Small intestine (tissue), 7 donors: ENCODE results near the gene B4GALNT2. TPM values are rescaled to one million over a fixed set of nuclear protein-coding genes. Genes with fewer than 3 reads are reported as not detected.
A peak's percentile ranks its signal among the peaks of the same experiment; 100 is the strongest.

ENCODE experiments used
- DNase-seq, 2 donors: peaks; one replicate each; pipeline versions ENCODE4 v3.0.0 to v3.0.0-alpha.2; 2013
- FAIRE-seq: peaks from 2 replicates; lab custom pipeline; 2012; peaks lifted over from hg19 to GRCh38; lab: Jason Lieb, UNC
- H3K27ac ChIP-seq, 3 donors: one replicate each; pipeline ENCODE4 v1.5.1; 2013; ENCODE audit warnings: low read length in 2 of 3, mild to moderate bottlenecking in 2 of 3, control low read depth in 1 of 3, inconsistent platforms in 1 of 3, low read depth in 1 of 3, moderate library complexity in 1 of 3
- H3K27me3 ChIP-seq, 3 donors: one replicate each; pipeline ENCODE4 v1.6.1; 2013; ENCODE audit warnings: low read length in 3 of 3, inconsistent platforms in 1 of 3; ENCODE audit not compliant: control insufficient read depth in 3 of 3, insufficient read depth in 3 of 3
- H3K36me3 ChIP-seq, 3 donors: one replicate each; pipeline ENCODE4 v1.6.1; 2013; ENCODE audit warnings: low read length in 3 of 3, inconsistent platforms in 1 of 3, low read depth in 1 of 3, mild to moderate bottlenecking in 1 of 3, moderate library complexity in 1 of 3; ENCODE audit not compliant: control insufficient read depth in 3 of 3, insufficient read depth in 2 of 3
- H3K4me1 ChIP-seq, 3 donors: one replicate each; pipeline ENCODE4 v1.6.1; 2013; ENCODE audit warnings: low read length in 2 of 3, inconsistent platforms in 1 of 3, low read depth in 1 of 3, mild to moderate bottlenecking in 1 of 3, moderate library complexity in 1 of 3; ENCODE audit not compliant: control insufficient read depth in 3 of 3, insufficient read depth in 2 of 3
- H3K4me3 ChIP-seq, 3 donors: one replicate each; pipeline ENCODE4 v1.5.1; 2013; ENCODE audit warnings: low read length in 3 of 3, control low read depth in 1 of 3, inconsistent platforms in 1 of 3, low read depth in 1 of 3, mild to moderate bottlenecking in 1 of 3, moderate library complexity in 1 of 3
- H3K9me3 ChIP-seq, 2 donors: one replicate each; pipeline ENCODE4 v1.6.1; 2013; ENCODE audit warnings: low read depth in 1 of 2, low read length in 1 of 2; ENCODE audit not compliant: control insufficient read depth in 2 of 2, insufficient read depth in 1 of 2
- WGBS, 3 donors: extraction: QIAGEN DNeasy Blood & Tissue Kit; methylation state at CpG; one replicate each; pipeline ENCODE4 v1.1.7; 2013; 5-methylcytosine and 5-hydroxymethylcytosine counted together
- polyA plus RNA-seq, 4 donors: library from polyadenylated mRNA; stranded (reverse) in 3 of 4; unstranded in 1 of 4; fragments of 200-250 nt in 3 of 4; fragments of 120-200 nt in 1 of 4; gene quantifications; one replicate each; pipeline versions ENCODE4 v1.2.1 to v1.2.3, GENCODE V29; 2013
- donor health status: healthy with polysubstance abuse.
- donor health status: control.
- donor health status: control.
- donor health status: Bipolar disorder and iron deficiency.
- donor health status: healthy.

The B4GALNT2 gene
- polyA plus RNA-seq, 4 donors = 0.13 to 3.2 (median 0.72) TPM

- Histone ChIP-seq H3K27ac (no peak overlapping the region), H3K9me3 (no peaks in the 10 kb centered on the region), H3K27me3 (peaks cover 0 to 3% (median 0%) of the 10 kb centered on the region in 3 donors), H3K4me1 (peaks cover 0 to 9% (median 0%) of the 10 kb centered on the region in 3 donors), H3K4me3 (no peak overlapping the region), H3K36me3 (no peaks in the 10 kb centered on the region)
- DNase-seq = no peak
- no peak for FAIRE-seq
- WGBS, 3 donors = 79 to 81% (median 81%) methylated on average over 4 of the region's 4 CpGs
Observed at GRCh38 chr17:49111934-49112333, 20.6 kb upstream of the B4GALNT2 start.

GRCh38 chr17:49112936-49113335 is 19.6 kb upstream of the B4GALNT2 start:
- 59 to 97% (median 88%) methylated on average over 1 of the region's 1 CpG for WGBS, 3 donors
- peaks cover 0 to 12% (median 3%) of the 10 kb centered on the region in 3 donors for H3K4me1 ChIP-seq
- H3K36me3 ChIP-seq = no peaks in the 10 kb centered on the region
- H3K9me3 ChIP-seq = no peaks in the 10 kb centered on the region
- peaks cover 0 to 3% (median 0%) of the 10 kb centered on the region in 3 donors for H3K27me3 ChIP-seq
- H3K27ac ChIP-seq = no peak overlapping the region
- no peak overlapping the region for H3K4me3 ChIP-seq
- DNase-seq (no peak), FAIRE-seq (no peak)

- no peaks in the 10 kb centered on the region for H3K9me3 ChIP-seq
- no peak for FAIRE-seq
Observed at GRCh38 chr17:49114703-49115102, 17.9 kb upstream of the B4GALNT2 start.

GRCh38 chr17:49117587-49118230 is 14.9 kb upstream of the B4GALNT2 start:
- DNase-seq = peak; percentile 63 to 86
- Histone ChIP-seq H3K27ac (peak overlapping the region in 2 of 3 donors; percentile 10 to 58), H3K36me3 (no peaks in the 10 kb centered on the region), H3K4me1 (peaks cover 0 to 10% (median 5%) of the 10 kb centered on the region in 3 donors), H3K4me3 (no peak overlapping the region), H3K9me3 (peaks cover 0 to 6% of the 10 kb centered on the region in 2 donors), H3K27me3 (peaks cover 0 to 4% (median 0%) of the 10 kb centered on the region in 3 donors)
- WGBS, 3 donors = 54 to 72% (median 57%) methylated on average over 2 of the region's 2 CpGs
- FAIRE-seq = no peak

More at GRCh38 chr17:49114703-49115102, 17.9 kb upstream of the B4GALNT2 start:
- Histone ChIP-seq H3K27me3 (peaks cover 0 to 3% (median 0%) of the 10 kb centered on the region in 3 donors), H3K36me3 (no peaks in the 10 kb centered on the region), H3K4me1 (peaks cover 0 to 10% (median 3%) of the 10 kb centered on the region in 3 donors), H3K4me3 (no peak overlapping the region), H3K27ac (no peak overlapping the region)
- DNase-seq = no peak
- 84 to 92% (median 86%) methylated on average over 1 of the region's 1 CpG for WGBS, 3 donors

GRCh38 chr17:49120166-49120565 is 12.4 kb upstream of the B4GALNT2 start:
- FAIRE-seq (no peak), DNase-seq (peak in 1 of 2 donors; percentile 74)
- H3K27ac ChIP-seq = no peak overlapping the region
- peaks cover 0 to 4% (median 0%) of the 10 kb centered on the region in 3 donors for H3K27me3 ChIP-seq
- peaks cover 0 to 6% of the 10 kb centered on the region in 2 donors for H3K9me3 ChIP-seq
- no peaks in the 10 kb centered on the region for H3K36me3 ChIP-seq
- H3K4me1 ChIP-seq = peaks cover 0 to 11% (median 5%) of the 10 kb centered on the region in 3 donors
- 19 to 59% (median 33%) methylated on average over 3 of the region's 3 CpGs for WGBS, 3 donors
- no peak overlapping the region for H3K4me3 ChIP-seq

GRCh38 chr17:49121696-49122292 is 10.8 kb upstream of the B4GALNT2 start:
- Histone ChIP-seq H3K36me3 (no peaks in the 10 kb centered on the region), H3K4me3 (no peak overlapping the region), H3K4me1 (peaks cover 0 to 14% (median 5%) of the 10 kb centered on the region in 3 donors), H3K27ac (no peak overlapping the region), H3K27me3 (peaks cover 0 to 2% (median 0%) of the 10 kb centered on the region in 3 donors), H3K9me3 (peaks cover 0 to 6% of the 10 kb centered on the region in 2 donors)
- 69 to 78% (median 71%) methylated on average over 6 of the region's 6 CpGs for WGBS, 3 donors
- FAIRE-seq = no peak
- no peak for DNase-seq

GRCh38 chr17:49122566-49122965 is 10.0 kb upstream of the B4GALNT2 start:
- Histone ChIP-seq H3K27me3 (peaks cover 0 to 2% (median 0%) of the 10 kb centered on the region in 3 donors), H3K4me3 (no peak overlapping the region), H3K9me3 (peaks cover 0 to 6% of the 10 kb centered on the region in 2 donors), H3K36me3 (no peaks in the 10 kb centered on the region), H3K27ac (no peak overlapping the region), H3K4me1 (peaks cover 0 to 15% (median 4%) of the 10 kb centered on the region in 3 donors)
- FAIRE-seq (no peak), DNase-seq (no peak)
- WGBS, 3 donors = 68 to 76% (median 70%) methylated on average over 4 of the region's 4 CpGs

GRCh38 chr17:49123061-49123460 is 9.5 kb upstream of the B4GALNT2 start:
- Histone ChIP-seq H3K4me1 (peaks cover 0 to 10% (median 2%) of the 10 kb centered on the region in 3 donors), H3K36me3 (no peaks in the 10 kb centered on the region), H3K9me3 (peaks cover 0 to 6% of the 10 kb centered on the region in 2 donors), H3K27me3 (peaks cover 0 to 2% (median 0%) of the 10 kb centered on the region in 3 donors), H3K27ac (no peak overlapping the region), H3K4me3 (no peak overlapping the region)
- 19 to 35% (median 24%) methylated on average over 1 of the region's 1 CpG for WGBS, 3 donors
- DNase-seq (no peak), FAIRE-seq (no peak)
